NCI-H128 (cell line): ENCODE measurements around the gene FILIP1L.
A peak's percentile ranks its signal among the peaks of the same experiment; 100 is the strongest.

ENCODE experiments used
- DNase-seq: peaks from one replicate; lab custom pipeline; 2025; ENCODE audit not compliant: unreplicated experiment; lab: John Stamatoyannopoulos, UW

FILIP1L gene

DNA sequence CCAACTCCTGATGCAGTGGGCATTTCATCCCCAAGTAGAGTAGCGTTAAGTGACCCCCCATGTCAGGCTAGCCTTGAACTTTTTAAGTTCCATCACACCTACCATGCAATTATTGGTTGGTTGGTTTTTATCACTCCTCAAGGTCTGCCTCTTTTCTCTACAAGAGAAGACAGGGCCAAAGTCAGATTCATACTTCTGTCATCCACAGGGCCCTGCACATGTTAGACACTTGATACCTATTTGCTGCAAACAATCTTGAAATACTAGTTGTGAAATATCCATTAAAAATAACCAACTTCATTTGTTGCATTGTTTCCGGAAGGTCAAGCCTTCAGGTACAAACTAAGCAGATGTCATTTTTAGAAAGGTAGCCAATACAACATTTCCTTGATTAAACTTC lies 295.5 kb downstream of the FILIP1L start:
- DNase-seq, result no peak

- DNase-seq, result peak; percentile 85
Observed at GRCh38 chr3:99817437-99818240, 296.7 kb downstream of the FILIP1L start, which contains the start of gene CMSS1. Gene CMSS1, plus strand, starts transcription at chr3:99817862.

DNA sequence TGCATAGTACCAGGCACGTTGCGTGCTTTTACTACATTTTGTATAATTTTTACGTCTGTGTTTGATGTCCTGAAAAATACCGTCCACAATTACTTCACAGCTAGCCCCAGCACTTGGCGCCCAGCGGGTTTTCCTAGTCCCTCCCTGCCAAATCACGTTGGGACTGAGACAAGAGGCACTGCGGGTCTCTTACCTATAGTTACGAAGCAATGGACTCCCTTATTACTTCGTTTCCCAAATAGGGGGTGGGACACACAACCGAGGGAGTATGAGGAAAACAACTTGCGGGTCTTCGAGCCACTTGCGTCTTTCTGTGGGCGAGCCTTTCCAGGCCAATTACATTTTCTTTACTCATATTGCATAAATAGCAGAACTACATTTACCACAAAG lies 297.3 kb downstream of the FILIP1L start:
- no peak for DNase-seq

- DNase-seq, result no peak
Observed at GRCh38 chr3:99810403-99810802, 303.9 kb downstream of the FILIP1L start.

DNA sequence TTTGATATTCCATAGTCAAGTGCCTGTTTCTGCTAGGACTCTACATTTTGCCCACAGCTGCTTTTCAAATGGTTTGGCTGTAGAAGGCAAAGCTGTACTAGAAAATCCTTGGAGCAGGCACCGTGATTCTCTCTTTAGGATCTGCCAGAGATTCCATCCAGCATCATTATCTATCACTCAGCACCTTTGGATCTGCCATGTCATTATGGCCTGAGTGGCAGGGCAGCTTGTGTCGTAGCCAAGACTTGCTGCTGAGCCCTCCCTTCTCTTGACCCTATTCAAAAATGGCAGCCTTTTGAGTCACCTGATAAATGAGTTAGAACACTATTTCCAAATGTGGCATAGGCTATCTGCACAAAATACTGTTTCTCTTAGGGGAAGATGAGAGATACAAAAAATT lies 304.7 kb downstream of the FILIP1L start:
- DNase-seq, result no peak

DNA sequence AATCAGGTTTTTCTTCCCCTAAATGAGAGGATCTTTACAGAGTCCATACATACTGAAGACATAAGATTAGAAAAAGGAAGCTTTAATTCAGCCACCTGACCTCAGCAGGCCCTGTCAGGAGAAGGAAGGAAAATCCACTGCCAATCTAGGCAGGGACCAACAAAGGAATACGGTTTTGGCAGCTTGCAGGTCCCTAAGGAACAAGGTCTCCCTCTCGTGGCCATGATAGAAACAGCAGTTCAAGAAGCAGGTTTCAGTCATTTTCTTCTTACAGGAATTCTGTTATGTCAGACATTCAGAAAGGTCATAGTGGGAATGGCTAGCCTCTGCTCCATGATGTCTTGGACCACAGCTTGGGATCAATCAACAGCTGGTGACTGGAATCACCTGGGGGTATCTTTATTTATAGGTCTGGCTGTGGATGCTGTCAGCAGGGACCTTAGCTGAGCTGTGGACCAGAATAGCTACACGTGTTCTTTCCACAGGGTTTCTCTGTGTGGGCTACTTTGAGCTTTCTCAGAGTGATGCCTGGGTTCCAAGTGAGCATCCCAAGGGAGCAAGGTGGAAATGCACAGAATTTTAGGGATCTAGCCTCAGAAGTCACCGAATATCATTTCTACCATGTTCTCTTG lies 306.0 kb downstream of the FILIP1L start:
- DNase-seq, result no peak

GRCh38 chr3:99805160-99805559 lies 309.1 kb downstream of the FILIP1L start:
- DNase-seq, result no peak

- no peak for DNase-seq
Observed at GRCh38 chr3:99803297-99803696, 311.0 kb downstream of the FILIP1L start.

GRCh38 chr3:99799422-99799821 lies 314.9 kb downstream of the FILIP1L start:
- no peak for DNase-seq

GRCh38 chr3:99795573-99795972 lies 318.7 kb downstream of the FILIP1L start:
- no peak for DNase-seq

GRCh38 chr3:99794485-99794884 lies 319.8 kb downstream of the FILIP1L start:
- DNase-seq, result no peak

GRCh38 chr3:99789011-99789721 lies 325.1 kb downstream of the FILIP1L start:
- no peak for DNase-seq
